ENCODE measurements around the gene GPR158.

- no peak for TF ChIP-seq EZH2phosphoT487 (IDR thresholded peaks at IDR 0.05; ENCODE audit: borderline replicate concordance)
- TF ChIP-seq CTCF (conservative IDR thresholded peaks at IDR 0.05; ENCODE audit: low read length) = peak; percentile 25
Measured at GRCh38 chr10:25522946-25523608, 348.3 kb downstream of the GPR158 start.
